PC-3 (cell line): ENCODE data around the gene CUEDC1. TPM values are rescaled to one million over a fixed set of nuclear protein-coding genes. Genes with fewer than 3 reads are reported as not detected.

Source experiments
- ATAC-seq: fragments of 200-7000 bp; cut with Tn5 transposase; 2 replicates; pipeline ENCODE4 v1.9.1; 2020; ENCODE audit warnings: mild to moderate bottlenecking, moderate library complexity
- BruUV-seq: library from RNA; stranded (reverse); fragments of 400-500 nt; replicated peaks from 2 replicates; lab custom pipeline; 2021; lab: Mats Ljungman, UMichigan
- CTCF ChIA-PET: fragments of 300-600 bp; sonication (Branson Sonifier 250); formaldehyde crosslinking; loops from one replicate; lab custom pipeline; 2022; ENCODE audit warnings: antibody characterized with exemption; lab: Charles Lee
- POLR2A ChIA-PET: fragments of 300-600 bp; sonication (Branson Sonifier 250); formaldehyde crosslinking; loops from one replicate; lab custom pipeline; 2022; ENCODE audit warnings: antibody characterized with exemption; ENCODE audit not compliant: unreplicated experiment; lab: Charles Lee
- DNase-seq: peaks from one replicate; pipeline ENCODE4 v3.0.0-alpha.2; 2015
- H2AFZ ChIP-seq: fragments of 300-600 bp; sonication (generic); 2 replicates; pipeline ENCODE4 v1.6.0; 2016; ENCODE audit warnings: antibody characterized with exemption, low read length
- H3F3A ChIP-seq: fragments of 300-600 bp; sonication (generic); one replicate; pipeline ENCODE4 v1.6.0; 2017; ENCODE audit warnings: antibody characterized with exemption, low read length, control low read depth, mild to moderate bottlenecking; ENCODE audit not compliant: unreplicated experiment
- H3K27ac ChIP-seq: fragments of 300-600 bp; sonication (generic); 2 replicates; pipeline ENCODE4 v1.5.1; 2016; ENCODE audit warnings: mild to moderate bottlenecking, low read length
- H3K27me3 ChIP-seq: fragments of 300-600 bp; sonication (generic); 2 replicates; pipeline ENCODE4 v1.6.1; 2016; ENCODE audit warnings: low read length, mixed read lengths
- H3K36me3 ChIP-seq: fragments of 300-600 bp; sonication (generic); 2 replicates; pipeline ENCODE4 v1.6.1; 2016; ENCODE audit warnings: low read depth, mixed run types, low read length, mixed read lengths
- H3K4me1 ChIP-seq: fragments of 300-600 bp; sonication (generic); 2 replicates; pipeline ENCODE4 v1.5.1; 2016; ENCODE audit warnings: low read length; ENCODE audit not compliant: insufficient read depth
- H3K4me2 ChIP-seq: fragments of 300-600 bp; sonication (generic); 2 replicates; pipeline ENCODE4 v1.6.0; 2016; ENCODE audit warnings: low read length
- H3K4me3 ChIP-seq: fragments of 300-600 bp; sonication (generic); 2 replicates; pipeline ENCODE4 v1.5.1; 2016; ENCODE audit warnings: mild to moderate bottlenecking, low read length, mixed read lengths
- H3K79me2 ChIP-seq: fragments of 300-600 bp; sonication (generic); 2 replicates; pipeline ENCODE4 v1.6.1; 2017; ENCODE audit warnings: low read length, mixed read lengths
- H3K9ac ChIP-seq: fragments of 300-600 bp; sonication (generic); 2 replicates; pipeline ENCODE4 v1.6.0; 2016; ENCODE audit warnings: mild to moderate bottlenecking, low read length
- H3K9me2 ChIP-seq: fragments of 300-600 bp; sonication (generic); replicated peaks from 2 replicates; pipeline ENCODE4 v1.6.1; 2016; ENCODE audit warnings: mixed run types, low read length, mixed read lengths
- H3K9me3 ChIP-seq: fragments of 300-600 bp; sonication (generic); 2 replicates; pipeline ENCODE4 v1.6.1; 2016; ENCODE audit warnings: low read length, mixed read lengths
- H4K20me1 ChIP-seq: fragments of 300-600 bp; sonication (generic); 2 replicates; pipeline ENCODE4 v1.6.1; 2016; ENCODE audit warnings: low read length, mixed read lengths
- EZH2 ChIP-seq: fragments of 300-600 bp; sonication (generic); IDR thresholded peaks from one replicate; pipeline ENCODE4 v1.6.1; 2017; ENCODE audit warnings: antibody characterized with exemption, mild to moderate bottlenecking, low read length; ENCODE audit not compliant: unreplicated experiment
- EZH2phosphoT487 ChIP-seq: fragments of 300-600 bp; sonication (generic); IDR thresholded peaks from 2 replicates; pipeline ENCODE4 v1.6.1; 2018; ENCODE audit warnings: mild to moderate bottlenecking, antibody characterized with exemption, low read length, borderline replicate concordance
- intact Hi-C: fragments of 100-400 bp; cut with micrococcal nuclease; formaldehyde crosslinking; loops from 2 replicates; pipeline ENCODE4 v1.9.0; 2023
- total RNA-seq: library from RNA; depleted of rRNA; stranded (reverse); fragments of >200 nt; gene quantifications from 2 replicates; pipeline ENCODE4 v1.2.3, GENCODE V29; 2014
- TF ChIP-seq, protein P1 (sequence below): fragments of 300-600 bp; sonication (generic); conservative IDR thresholded peaks from 2 replicates; pipeline ENCODE4 v1.5.1; 2017; ENCODE audit warnings: antibody characterized with exemption, low read depth, mild to moderate bottlenecking, low read length

CUEDC1 gene
- total RNA-seq, 1 experiment from 2014 or later, result 31.6 TPM

DNA sequence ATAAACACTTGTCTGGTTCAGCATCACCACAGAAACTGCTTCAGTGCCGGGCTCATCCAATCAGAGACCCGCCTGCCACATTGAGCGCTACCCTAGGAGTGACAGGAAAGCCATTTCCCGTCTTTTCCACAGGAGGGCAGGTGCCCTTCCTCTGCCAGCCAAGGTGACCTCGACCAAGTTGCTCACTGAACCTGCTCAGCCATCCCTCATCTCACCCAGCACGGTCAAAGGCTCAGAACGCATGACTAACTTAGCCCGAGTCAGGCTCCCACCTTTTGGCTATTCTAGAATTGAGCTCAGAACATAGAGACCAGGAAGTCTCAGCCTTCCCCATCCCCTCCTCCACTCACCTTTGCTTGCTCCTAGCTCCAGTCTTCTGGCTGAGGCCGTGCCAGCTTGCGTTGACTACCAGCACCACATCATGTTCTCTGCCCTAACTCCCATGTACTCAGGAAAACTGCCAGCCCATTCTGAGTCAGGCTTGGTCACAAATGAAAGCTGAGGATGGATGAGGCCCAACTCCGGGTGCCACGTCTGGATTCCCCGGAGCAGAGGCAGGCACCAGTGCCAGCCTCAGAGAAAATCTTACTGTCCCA lies 121.0 kb downstream of the CUEDC1 start:
- no peaks in the 10 kb centered on the region for H3K9me2 ChIP-seq
- H4K20me1 ChIP-seq, result no peaks in the 10 kb centered on the region
- no TSS peak for BruUV-seq
- H3K79me2 ChIP-seq, result no peaks in the 10 kb centered on the region
- H3K4me1 ChIP-seq, result peaks cover 27% of the 10 kb centered on the region
- peak overlapping the region; percentile 17 for H3K27ac ChIP-seq
- ChIA-PET CTCF (interaction anchor here (0.5 to 1.5 kb wide), 10 partner anchors 16 to 1241 kb away, joined by 3 to 10 read pairs (median 4); partner anchors contain the start of genes MRPS23 and NOG), POLR2A (interaction anchor here (0.5 to 0.8 kb wide), 3 partner anchors 16 to 590 kb away, joined by 3 to 4 read pairs (median 3); no protein-coding TSS in a partner anchor)
- peak overlapping the region; percentile 24; the same call in 1 of the 2 replicates for H3K4me3 ChIP-seq
- H3K4me2 ChIP-seq, result peak overlapping the region; percentile 53
- H3K36me3 ChIP-seq, result peaks cover 14% of the 10 kb centered on the region
- DNase-seq, result peak; percentile 96
- TF ChIP-seq, protein P1, sequence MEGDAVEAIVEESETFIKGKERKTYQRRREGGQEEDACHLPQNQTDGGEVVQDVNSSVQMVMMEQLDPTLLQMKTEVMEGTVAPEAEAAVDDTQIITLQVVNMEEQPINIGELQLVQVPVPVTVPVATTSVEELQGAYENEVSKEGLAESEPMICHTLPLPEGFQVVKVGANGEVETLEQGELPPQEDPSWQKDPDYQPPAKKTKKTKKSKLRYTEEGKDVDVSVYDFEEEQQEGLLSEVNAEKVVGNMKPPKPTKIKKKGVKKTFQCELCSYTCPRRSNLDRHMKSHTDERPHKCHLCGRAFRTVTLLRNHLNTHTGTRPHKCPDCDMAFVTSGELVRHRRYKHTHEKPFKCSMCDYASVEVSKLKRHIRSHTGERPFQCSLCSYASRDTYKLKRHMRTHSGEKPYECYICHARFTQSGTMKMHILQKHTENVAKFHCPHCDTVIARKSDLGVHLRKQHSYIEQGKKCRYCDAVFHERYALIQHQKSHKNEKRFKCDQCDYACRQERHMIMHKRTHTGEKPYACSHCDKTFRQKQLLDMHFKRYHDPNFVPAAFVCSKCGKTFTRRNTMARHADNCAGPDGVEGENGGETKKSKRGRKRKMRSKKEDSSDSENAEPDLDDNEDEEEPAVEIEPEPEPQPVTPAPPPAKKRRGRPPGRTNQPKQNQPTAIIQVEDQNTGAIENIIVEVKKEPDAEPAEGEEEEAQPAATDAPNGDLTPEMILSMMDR, result peak; percentile 35; the same call in 1 of the 2 replicates
- TF ChIP-seq EZH2, result no peak
- TF ChIP-seq EZH2phosphoT487, result no peak
- H3K9ac ChIP-seq, result no peak overlapping the region
- peak overlapping the region; percentile 12 for H2AFZ ChIP-seq
- no peaks in the 10 kb centered on the region for H3K27me3 ChIP-seq
- intact Hi-C loops, result loop anchor here (2.0 to 5.0 kb wide), 2 partner anchors 87 to 279 kb away; partner anchors contain the start of gene CCDC182
- ATAC-seq, result peak; percentile 90
- H3F3A ChIP-seq, result peaks cover 5% of the 10 kb centered on the region
- no peaks in the 10 kb centered on the region for H3K9me3 ChIP-seq

DNA sequence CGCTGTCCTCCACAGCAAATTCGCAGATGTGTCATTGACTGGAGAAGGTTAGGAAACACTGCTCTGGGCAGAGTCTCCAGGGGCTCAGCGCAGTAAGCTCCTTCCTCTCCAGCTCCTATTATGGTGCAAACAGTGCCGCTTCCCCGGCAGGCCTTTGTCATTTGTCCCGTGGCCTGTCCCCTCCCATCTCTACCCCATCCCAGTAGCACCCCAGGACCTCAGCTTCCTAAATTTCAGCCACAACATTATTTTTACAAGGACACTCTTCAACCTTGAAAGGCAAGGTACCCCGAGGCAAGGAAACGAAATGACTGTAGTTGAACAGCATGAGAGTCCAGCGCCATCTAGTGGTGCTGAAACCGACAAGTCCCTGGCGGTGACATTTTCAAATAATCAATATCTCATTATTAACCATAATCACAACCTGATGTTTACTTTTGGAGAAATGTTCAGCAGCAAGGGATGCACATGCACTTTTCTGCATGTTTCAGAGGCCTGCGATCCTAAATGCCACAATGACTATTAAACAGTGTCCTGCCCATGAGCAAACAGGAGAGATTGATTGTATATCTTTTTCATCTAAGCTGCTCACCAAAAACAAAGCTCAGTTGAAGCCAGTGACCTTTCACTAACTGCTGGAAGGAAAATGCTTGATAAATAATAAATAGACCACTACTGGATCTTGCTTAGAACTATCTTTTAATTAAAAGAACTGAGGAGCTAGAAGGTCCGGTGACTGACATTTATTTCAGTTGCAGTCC lies 121.9 kb downstream of the CUEDC1 start:
- H2AFZ ChIP-seq, result peak overlapping the region; percentile 48
- POLR2A ChIA-PET, result interaction anchor here (0.5 kb wide), 1 partner anchor 250 kb away, joined by 5 read pairs; the partner anchor contains the start of gene DYNLL2
- peak overlapping the region; percentile 53 for H3K4me2 ChIP-seq

More for the DNA sequence above, 121.9 kb downstream of the CUEDC1 start:
- no peak overlapping the region for H3K27ac ChIP-seq
- intact Hi-C loops, result loop anchor here (1.0 to 5.0 kb wide), 3 partner anchors 86 to 703 kb away; partner anchors contain the start of gene CCDC182
- no peaks in the 10 kb centered on the region for H3K79me2 ChIP-seq
- H3K36me3 ChIP-seq, result peaks cover 5% of the 10 kb centered on the region
- H3K9me3 ChIP-seq, result no peaks in the 10 kb centered on the region
- peaks cover 27% of the 10 kb centered on the region for H3K4me1 ChIP-seq
- H3K9ac ChIP-seq, result no peak overlapping the region
- no peak for TF ChIP-seq EZH2
- TF ChIP-seq, protein P1, result peak; percentile 99
- no peak for TF ChIP-seq EZH2phosphoT487
- no peaks in the 10 kb centered on the region for H4K20me1 ChIP-seq
- no TSS peak for BruUV-seq
- peak; percentile 32 for ATAC-seq
- CTCF ChIA-PET, result interaction anchor here (0.5 to 1.5 kb wide), 6 partner anchors 86 to 704 kb away, joined by 3 to 18 read pairs (median 5); no protein-coding TSS in a partner anchor
- no peaks in the 10 kb centered on the region for H3K9me2 ChIP-seq
- H3K4me3 ChIP-seq, result no peak overlapping the region; the same call in 1 of the 2 replicates
- H3F3A ChIP-seq, result peaks cover 5% of the 10 kb centered on the region
- H3K27me3 ChIP-seq, result no peaks in the 10 kb centered on the region
- peak; percentile 80 for DNase-seq
